Activated CD8-positive, alpha-beta T cell treated with anti-CD3 and anti-CD28 coated beads, Interleukin-2, amount 10 ng/mL, durations not matched to agents 7 days and 5 days (primary cell): ENCODE measurements around the gene GSK3B. TPM values are rescaled to one million over a fixed set of nuclear protein-coding genes. Genes with fewer than 3 reads are reported as not detected.

Experiments
- ATAC-seq: fragments of 150-1000 bp; cut with Tn5 transposase; one replicate; pipeline ENCODE4 v1.10.0; 2021; ENCODE audit warnings: moderate library complexity
- CTCF ChIA-PET: fragments of 350-600 bp; sonication (Branson Sonifier 250); formaldehyde crosslinking; loops from one replicate; lab custom pipeline; 2021; ENCODE audit warnings: antibody characterized with exemption; lab: Charles Lee
- POLR2A ChIA-PET: fragments of 350-600 bp; sonication (Branson Sonifier 250); formaldehyde crosslinking; loops from one replicate; lab custom pipeline; 2021; ENCODE audit warnings: antibody characterized with exemption; lab: Charles Lee
- DNase-seq: peaks from one replicate; pipeline ENCODE4 v3.0.0-alpha.2; 2020
- H3K27ac Mint-ChIP-seq: one replicate; pipeline ENCODE4 v1.8.0; 2021; ENCODE audit warnings: mild to moderate bottlenecking, mixed read lengths
- H3K27me3 Mint-ChIP-seq: one replicate; pipeline ENCODE4 v1.8.0; 2021; ENCODE audit warnings: low read depth, mixed read lengths
- H3K36me3 Mint-ChIP-seq: one replicate; pipeline ENCODE4 v1.8.0; 2021; ENCODE audit warnings: low read depth, mixed read lengths
- H3K4me1 Mint-ChIP-seq: one replicate; pipeline ENCODE4 v1.8.0; 2021; ENCODE audit warnings: low read depth, mixed read lengths
- H3K4me3 Mint-ChIP-seq: one replicate; pipeline ENCODE4 v1.8.0; 2021; ENCODE audit warnings: mild to moderate bottlenecking, mixed read lengths
- H3K9me3 Mint-ChIP-seq: one replicate; pipeline ENCODE4 v1.8.0; 2022; ENCODE audit warnings: mixed read lengths; ENCODE audit not compliant: insufficient read depth
- total RNA-seq, 2 experiments: library from RNA; stranded (reverse); gene quantifications; one replicate each; pipeline ENCODE4 v1.2.3, GENCODE V29; 2021

GSK3B gene
- total RNA-seq, 2 experiments from 2014 or later: 40.0 to 43.0 TPM

GRCh38 chr3:119870512-119870911 lies 223.7 kb downstream of the GSK3B start:
- DNase-seq (no peak), ATAC-seq (no peak)
- Mint-ChIP-seq H3K4me1 (peaks cover 15% of the 10 kb centered on the region), H3K27ac (no peak overlapping the region), H3K9me3 (no peaks in the 10 kb centered on the region), H3K4me3 (no peak overlapping the region), H3K27me3 (no peaks in the 10 kb centered on the region), H3K36me3 (peaks cover 33% of the 10 kb centered on the region)
- POLR2A ChIA-PET: no interaction called here
- CTCF ChIA-PET: no interaction called here

- no peak for DNase-seq
- ChIA-PET CTCF (no interaction called here), POLR2A (no interaction called here)
- no peak for ATAC-seq
- H3K4me1 Mint-ChIP-seq: peaks cover 5% of the 10 kb centered on the region
- H3K36me3 Mint-ChIP-seq: peaks cover 47% of the 10 kb centered on the region
- no peaks in the 10 kb centered on the region for H3K27me3 Mint-ChIP-seq
- H3K27ac Mint-ChIP-seq: no peak overlapping the region
- peaks cover 5% of the 10 kb centered on the region for H3K9me3 Mint-ChIP-seq
- no peak overlapping the region for H3K4me3 Mint-ChIP-seq
Measured at GRCh38 chr3:119864476-119864875, 229.8 kb downstream of the GSK3B start.

GRCh38 chr3:119862616-119863015 lies 231.6 kb downstream of the GSK3B start:
- Mint-ChIP-seq H3K9me3 (peaks cover 5% of the 10 kb centered on the region), H3K27ac (no peak overlapping the region), H3K4me1 (peaks cover 4% of the 10 kb centered on the region), H3K27me3 (no peaks in the 10 kb centered on the region), H3K36me3 (peaks cover 52% of the 10 kb centered on the region), H3K4me3 (no peak overlapping the region)
- ChIA-PET POLR2A (no interaction called here), CTCF (no interaction called here)
- ATAC-seq (no peak), DNase-seq (no peak)

- DNase-seq (no peak), ATAC-seq (no peak)
- no peaks in the 10 kb centered on the region for H3K27me3 Mint-ChIP-seq
- POLR2A ChIA-PET: no interaction called here
- no peak overlapping the region for H3K27ac Mint-ChIP-seq
- H3K36me3 Mint-ChIP-seq: peaks cover 57% of the 10 kb centered on the region
- CTCF ChIA-PET: no interaction called here
- peaks cover 5% of the 10 kb centered on the region for H3K9me3 Mint-ChIP-seq
- H3K4me3 Mint-ChIP-seq: no peak overlapping the region
- peaks cover 10% of the 10 kb centered on the region for H3K4me1 Mint-ChIP-seq
Measured at GRCh38 chr3:119861681-119862080, 232.6 kb downstream of the GSK3B start.

- CTCF ChIA-PET: no interaction called here
- DNase-seq (no peak), ATAC-seq (no peak)
- POLR2A ChIA-PET: no interaction called here
- Mint-ChIP-seq H3K4me3 (no peak overlapping the region), H3K9me3 (peaks cover 13% of the 10 kb centered on the region), H3K27ac (no peak overlapping the region), H3K27me3 (no peaks in the 10 kb centered on the region), H3K4me1 (peaks cover 10% of the 10 kb centered on the region), H3K36me3 (peaks cover 65% of the 10 kb centered on the region)
Measured at GRCh38 chr3:119859728-119860127, 234.5 kb downstream of the GSK3B start.

GRCh38 chr3:119858957-119859356 lies 235.3 kb downstream of the GSK3B start:
- no peak for ATAC-seq
- Mint-ChIP-seq H3K9me3 (peaks cover 13% of the 10 kb centered on the region), H3K4me1 (peaks cover 10% of the 10 kb centered on the region), H3K27me3 (no peaks in the 10 kb centered on the region), H3K4me3 (no peak overlapping the region), H3K27ac (no peak overlapping the region), H3K36me3 (peaks cover 67% of the 10 kb centered on the region)
- no peak for DNase-seq
- POLR2A ChIA-PET: no interaction called here
- CTCF ChIA-PET: interaction anchor here (0.7 to 1.1 kb wide), 2 partner anchors 48 to 88 kb away, joined by 3 read pairs; no protein-coding TSS in a partner anchor

GRCh38 chr3:119856695-119857094 lies 237.6 kb downstream of the GSK3B start:
- ChIA-PET CTCF (no interaction called here), POLR2A (no interaction called here)
- Mint-ChIP-seq H3K4me3 (no peak overlapping the region), H3K27me3 (no peaks in the 10 kb centered on the region), H3K9me3 (peaks cover 11% of the 10 kb centered on the region), H3K4me1 (peaks cover 8% of the 10 kb centered on the region), H3K36me3 (peaks cover 60% of the 10 kb centered on the region), H3K27ac (no peak overlapping the region)
- DNase-seq (no peak), ATAC-seq (no peak)

- Mint-ChIP-seq H3K9me3 (peaks cover 7% of the 10 kb centered on the region), H3K27me3 (no peaks in the 10 kb centered on the region), H3K36me3 (peaks cover 43% of the 10 kb centered on the region), H3K27ac (no peak overlapping the region), H3K4me3 (no peak overlapping the region), H3K4me1 (no peaks in the 10 kb centered on the region)
- POLR2A ChIA-PET: no interaction called here
- DNase-seq: no peak
- CTCF ChIA-PET: no interaction called here
- ATAC-seq: no peak
Measured at GRCh38 chr3:119849126-119849525, 245.1 kb downstream of the GSK3B start.

- Mint-ChIP-seq H3K9me3 (peaks cover 7% of the 10 kb centered on the region), H3K4me1 (no peaks in the 10 kb centered on the region), H3K36me3 (peaks cover 49% of the 10 kb centered on the region), H3K4me3 (no peak overlapping the region), H3K27ac (no peak overlapping the region), H3K27me3 (no peaks in the 10 kb centered on the region)
- CTCF ChIA-PET: no interaction called here
- DNase-seq: no peak
- POLR2A ChIA-PET: interaction anchor here (0.6 kb wide), 1 partner anchor 1928 kb away, joined by 3 read pairs; no protein-coding TSS in a partner anchor
- no peak for ATAC-seq
Measured at GRCh38 chr3:119841808-119842471, 252.3 kb downstream of the GSK3B start.

GRCh38 chr3:119835556-119835955 lies 258.7 kb downstream of the GSK3B start:
- Mint-ChIP-seq H3K4me1 (no peaks in the 10 kb centered on the region), H3K9me3 (no peaks in the 10 kb centered on the region), H3K36me3 (peaks cover 14% of the 10 kb centered on the region), H3K4me3 (no peak overlapping the region), H3K27me3 (no peaks in the 10 kb centered on the region), H3K27ac (no peak overlapping the region)
- DNase-seq: no peak
- no peak for ATAC-seq
- CTCF ChIA-PET: no interaction called here
- POLR2A ChIA-PET: no interaction called here

- ChIA-PET POLR2A (no interaction called here), CTCF (no interaction called here)
- Mint-ChIP-seq H3K27me3 (no peaks in the 10 kb centered on the region), H3K36me3 (peaks cover 12% of the 10 kb centered on the region), H3K4me3 (no peak overlapping the region), H3K9me3 (no peaks in the 10 kb centered on the region), H3K27ac (no peak overlapping the region), H3K4me1 (no peaks in the 10 kb centered on the region)
- ATAC-seq (no peak), DNase-seq (no peak)
Measured at GRCh38 chr3:119834754-119835370, 259.4 kb downstream of the GSK3B start.

- H3K4me3 Mint-ChIP-seq: no peak overlapping the region
- CTCF ChIA-PET: interaction anchor here (0.7 to 2.5 kb wide), 6 partner anchors 10 to 315 kb away, joined by 3 to 9 read pairs (median 4); no protein-coding TSS in a partner anchor
- H3K27me3 Mint-ChIP-seq: no peaks in the 10 kb centered on the region
- H3K9me3 Mint-ChIP-seq: no peaks in the 10 kb centered on the region
- no peak for ATAC-seq
- DNase-seq: no peak
- no peak overlapping the region for H3K27ac Mint-ChIP-seq
- no peaks in the 10 kb centered on the region for H3K4me1 Mint-ChIP-seq
- POLR2A ChIA-PET: no interaction called here
- H3K36me3 Mint-ChIP-seq: peaks cover 3% of the 10 kb centered on the region
Measured at GRCh38 chr3:119831941-119832371, 262.3 kb downstream of the GSK3B start.
